Stimulated activated CD4-positive, alpha-beta T cell treated with anti-CD3 and anti-CD28 coated beads, Interleukin-1b, Interleukin-23, amount 100 ng/mL, for 48 hours (primary cell): Measurements from ENCODE around the gene MTMR2.
A peak's percentile ranks its signal among the peaks of the same experiment; 100 is the strongest.
"Not testable (repeated sequence)": the region's sequence is repeated elsewhere in the genome, so short reads cannot be mapped to it uniquely, and the experiment has no call there.

Source experiments
- DNase-seq: peaks from one replicate; pipeline ENCODE4 v3.0.0-alpha.2; 2020

MTMR2 gene

GRCh38 chr11:95883381-95883780 lies 40.5 kb downstream of the MTMR2 start:
- no peak for DNase-seq

- no peak for DNase-seq
Measured at GRCh38 chr11:95877291-95877690, 46.6 kb downstream of the MTMR2 start.

GRCh38 chr11:95870877-95871276 lies 53.0 kb downstream of the MTMR2 start:
- DNase-seq: not testable (repeated sequence)

- DNase-seq: no peak
Measured at GRCh38 chr11:95867105-95867504, 56.8 kb downstream of the MTMR2 start.

- DNase-seq: no peak
Measured at GRCh38 chr11:95863486-95864140, 60.3 kb downstream of the MTMR2 start.

- peak; percentile 4 for DNase-seq
Measured at GRCh38 chr11:95860024-95860423, 63.9 kb downstream of the MTMR2 start.

- DNase-seq: not testable (repeated sequence)
Measured at GRCh38 chr11:95854362-95854761, 69.5 kb downstream of the MTMR2 start.

GRCh38 chr11:95853862-95854261 lies 70.0 kb downstream of the MTMR2 start:
- DNase-seq: no peak

- DNase-seq: no peak
Measured at GRCh38 chr11:95853138-95853537, 70.8 kb downstream of the MTMR2 start.

- no peak for DNase-seq
Measured at GRCh38 chr11:95850137-95850536, 73.8 kb downstream of the MTMR2 start.

- peak; percentile 3 for DNase-seq
Measured at GRCh38 chr11:95849087-95849825, 74.7 kb downstream of the MTMR2 start.

- no peak for DNase-seq
Measured at GRCh38 chr11:95845167-95845566, 78.7 kb downstream of the MTMR2 start.

GRCh38 chr11:95835768-95836488 lies 88.0 kb downstream of the MTMR2 start:
- DNase-seq: peak; percentile 48

- no peak for DNase-seq
Measured at GRCh38 chr11:95835351-95835750, 88.6 kb downstream of the MTMR2 start.

- no peak for DNase-seq
Measured at GRCh38 chr11:95833378-95833777, 90.5 kb downstream of the MTMR2 start.

- DNase-seq: no peak
Measured at GRCh38 chr11:95832763-95833162, 91.1 kb downstream of the MTMR2 start.

- DNase-seq: no peak
Measured at GRCh38 chr11:95831198-95831883, 92.6 kb downstream of the MTMR2 start.

- DNase-seq: no peak
Measured at GRCh38 chr11:95829580-95830259, 94.2 kb downstream of the MTMR2 start.

- DNase-seq: no peak
Measured at GRCh38 chr11:95827696-95828095, 96.2 kb downstream of the MTMR2 start.

- DNase-seq: no peak
Measured at GRCh38 chr11:95821640-95822039, 102.3 kb downstream of the MTMR2 start.

- no peak for DNase-seq
Measured at GRCh38 chr11:95816037-95816436, 107.9 kb downstream of the MTMR2 start.

- DNase-seq: not testable (repeated sequence)
Measured at GRCh38 chr11:95811052-95811451, 112.9 kb downstream of the MTMR2 start.

GRCh38 chr11:95806464-95806863 lies 117.4 kb downstream of the MTMR2 start:
- not testable (repeated sequence) for DNase-seq
